Right lobe of liver (tissue), 4 donors: ENCODE data around the gene RHBDL1.

Experiments
- POLR2A ChIP-seq: fragments of 450-650 bp; IDR thresholded peaks from one replicate; pipeline ENCODE4 v1.6.1; 2017; ENCODE audit warnings: antibody characterized with exemption, mild to moderate bottlenecking
- TF ChIP-seq, protein P1 (sequence below), 4 donors: fragments of 200-600 bp in 3 of 4; fragments of 450-650 bp in 1 of 4; IDR thresholded peaks; one replicate each; pipeline versions ENCODE4 v1.5.1 to v1.8.0; 2016 to 2022; ENCODE audit warnings: antibody characterized with exemption in 4 of 4, mild to moderate bottlenecking in 2 of 4
- donor health status: DM: no; HTN: no; CAD: no.
- donor health status: DM: no; HTN: no; CAD: no.
- donor health status: DM: no; HTN: yes; CAD: no.

GRCh38 chr16:704552-705380 lies 29.3 kb downstream of the RHBDL1 start:
- TF ChIP-seq, protein P1, sequence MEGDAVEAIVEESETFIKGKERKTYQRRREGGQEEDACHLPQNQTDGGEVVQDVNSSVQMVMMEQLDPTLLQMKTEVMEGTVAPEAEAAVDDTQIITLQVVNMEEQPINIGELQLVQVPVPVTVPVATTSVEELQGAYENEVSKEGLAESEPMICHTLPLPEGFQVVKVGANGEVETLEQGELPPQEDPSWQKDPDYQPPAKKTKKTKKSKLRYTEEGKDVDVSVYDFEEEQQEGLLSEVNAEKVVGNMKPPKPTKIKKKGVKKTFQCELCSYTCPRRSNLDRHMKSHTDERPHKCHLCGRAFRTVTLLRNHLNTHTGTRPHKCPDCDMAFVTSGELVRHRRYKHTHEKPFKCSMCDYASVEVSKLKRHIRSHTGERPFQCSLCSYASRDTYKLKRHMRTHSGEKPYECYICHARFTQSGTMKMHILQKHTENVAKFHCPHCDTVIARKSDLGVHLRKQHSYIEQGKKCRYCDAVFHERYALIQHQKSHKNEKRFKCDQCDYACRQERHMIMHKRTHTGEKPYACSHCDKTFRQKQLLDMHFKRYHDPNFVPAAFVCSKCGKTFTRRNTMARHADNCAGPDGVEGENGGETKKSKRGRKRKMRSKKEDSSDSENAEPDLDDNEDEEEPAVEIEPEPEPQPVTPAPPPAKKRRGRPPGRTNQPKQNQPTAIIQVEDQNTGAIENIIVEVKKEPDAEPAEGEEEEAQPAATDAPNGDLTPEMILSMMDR (IDR thresholded peaks at IDR 0.05), result no peak
- no peak for TF ChIP-seq POLR2A
